CD4-positive, alpha-beta T cell treated with Interleukin-1 beta for 1 hour (primary cell): ENCODE data around the gene CDC23.
"Not testable (repeated sequence)": the region's sequence is repeated elsewhere in the genome, so short reads cannot be mapped to it uniquely, and the experiment has no call there.

Experiments
- DNase-seq, 2 donors: peaks; one replicate each; pipeline ENCODE4 v3.0.0-alpha.2; 2020 to 2022

The CDC23 gene

GRCh38 chr5:138213161-138214029, at the start of gene CDC23:
TSS of gene CDC23 (minus strand) at chr5:138213323. CDS start at chr5:138213312, 11 bp downstream.
- DNase-seq = peak; percentile 94 to 96

- DNase-seq = no peak
Observed at GRCh38 chr5:138258704-138259292, 45.7 kb upstream of the CDC23 start.

- no peak for DNase-seq
Observed at GRCh38 chr5:138257583-138257982, 44.5 kb upstream of the CDC23 start.

GRCh38 chr5:138252944-138253343, 39.8 kb upstream of the CDC23 start:
- DNase-seq = no peak

GRCh38 chr5:138247800-138248199, 34.7 kb upstream of the CDC23 start:
- not testable (repeated sequence) for DNase-seq

- no peak for DNase-seq
Observed at GRCh38 chr5:138246822-138247221, 33.7 kb upstream of the CDC23 start.

- no peak for DNase-seq
Observed at GRCh38 chr5:138246334-138246733, 33.2 kb upstream of the CDC23 start.

GRCh38 chr5:138245717-138246116, 32.6 kb upstream of the CDC23 start:
- DNase-seq = no peak

GRCh38 chr5:138243794-138244193, 30.7 kb upstream of the CDC23 start:
- no peak for DNase-seq

- peak in 1 of 2 donors; percentile 8 for DNase-seq
Observed at GRCh38 chr5:138241688-138242571, 28.8 kb upstream of the CDC23 start.

GRCh38 chr5:138240650-138241385, 27.7 kb upstream of the CDC23 start:
- no peak for DNase-seq

- DNase-seq = no peak
Observed at GRCh38 chr5:138238034-138238433, 24.9 kb upstream of the CDC23 start.

- no peak for DNase-seq
Observed at GRCh38 chr5:138234651-138235050, 21.5 kb upstream of the CDC23 start.

- no peak for DNase-seq
Observed at GRCh38 chr5:138233280-138233679, 20.2 kb upstream of the CDC23 start.

- DNase-seq = no peak
Observed at GRCh38 chr5:138230981-138231589, 18.0 kb upstream of the CDC23 start.

- no peak for DNase-seq
Observed at GRCh38 chr5:138230261-138230660, 17.1 kb upstream of the CDC23 start.

GRCh38 chr5:138229387-138229786, 16.3 kb upstream of the CDC23 start:
- DNase-seq = no peak

GRCh38 chr5:138226910-138227309, 13.8 kb upstream of the CDC23 start:
- DNase-seq = no peak

GRCh38 chr5:138224712-138225111, 11.6 kb upstream of the CDC23 start:
- DNase-seq = no peak

- DNase-seq = no peak
Observed at GRCh38 chr5:138223532-138223931, 10.4 kb upstream of the CDC23 start.

GRCh38 chr5:138216799-138217198, 3.7 kb upstream of the CDC23 start:
- no peak for DNase-seq

GRCh38 chr5:138212828-138213160, 329 bp downstream of the CDC23 start:
- no peak for DNase-seq
